GM12878 (cell line): ENCODE results near the gene SNX30. TPM values are rescaled to one million over a fixed set of nuclear protein-coding genes. Genes with fewer than 3 reads are reported as not detected.

Experiments used
- ATAC-seq: fragments of 200-7000 bp; cut with Tn5 transposase; 3 replicates; pipeline ENCODE4 v1.9.1; 2020; ENCODE audit warnings: mild to moderate bottlenecking, moderate library complexity
- BruUV-seq: library from RNA; stranded (reverse); fragments of 400-500 nt; replicated peaks from 2 replicates; lab custom pipeline; 2021; lab: Mats Ljungman, UMichigan
- CTCF ChIA-PET: fragments of 300-600 bp; sonication (Branson Sonifier 250); formaldehyde crosslinking; extraction: SDS; loops from one replicate; lab custom pipeline; 2021; ENCODE audit warnings: inconsistent platforms; lab: Yijun Ruan, JAX
- POLR2A ChIA-PET: fragments of 350-600 bp; formaldehyde crosslinking; extraction: SDS; loops from one replicate; lab custom pipeline; 2021; ENCODE audit warnings: inconsistent platforms; lab: Charles Lee
- RAD21 ChIA-PET: fragments of 300-600 bp; sonication (Branson Sonifier 250); formaldehyde crosslinking; loops from one replicate; lab custom pipeline; 2023; ENCODE audit warnings: antibody characterized with exemption; ENCODE audit not compliant: unreplicated experiment; lab: Charles Lee
- SMC1A ChIA-PET: fragments of 300-600 bp; sonication (Branson Sonifier 250); formaldehyde crosslinking; loops from one replicate; lab custom pipeline; 2023; ENCODE audit not compliant: unreplicated experiment, uncharacterized antibody; lab: Charles Lee
- DNase-seq: peaks from one replicate; pipeline ENCODE4 v3.0.0-alpha.2; 2011; ENCODE audit warnings: low read depth, low spot score
- FAIRE-seq: peaks from 3 replicates; lab custom pipeline; 2011; peaks lifted over from hg19 to GRCh38; lab: Jason Lieb, UNC
- H2AFZ ChIP-seq: 2 replicates; pipeline ENCODE4 v1.6.0; 2011; ENCODE audit warnings: low read depth, low read length, control low read depth; ENCODE audit not compliant: control insufficient read depth
- H3K27ac ChIP-seq: 2 replicates; pipeline ENCODE4 v1.5.1; 2011; ENCODE audit warnings: control low read depth; ENCODE audit not compliant: control insufficient read depth, insufficient read depth
- H3K27me3 ChIP-seq, 2 experiments: replicated peaks in 1 of 2; 2 replicates each; pipeline versions ENCODE4 v1.6.0 to v1.6.1; 2011; ENCODE audit warnings: low read length in 1 of 2; ENCODE audit not compliant: control insufficient read depth in 2 of 2, insufficient read depth in 2 of 2
- H3K36me3 ChIP-seq, 2 experiments: 2 replicates each; pipeline ENCODE4 v1.5.1; 2011; ENCODE audit warnings: low read length in 1 of 2; ENCODE audit not compliant: control insufficient read depth in 2 of 2, insufficient read depth in 2 of 2
- H3K4me1 ChIP-seq: 2 replicates; pipeline ENCODE4 v1.6.1; 2011; ENCODE audit warnings: mild to moderate bottlenecking, low read length, moderate library complexity, mixed read lengths; ENCODE audit not compliant: control insufficient read depth, insufficient read depth
- H3K4me2 ChIP-seq: 2 replicates; pipeline ENCODE4 v1.6.0; 2011; ENCODE audit warnings: control low read depth; ENCODE audit not compliant: control insufficient read depth, insufficient read depth
- H3K4me3 ChIP-seq: fragments of 200-600 bp; sonication (generic); 2 replicates; pipeline ENCODE4 v1.5.1; 2016
- H3K79me2 ChIP-seq: 2 replicates; pipeline ENCODE4 v1.6.0; 2011; ENCODE audit warnings: low read length; ENCODE audit not compliant: control insufficient read depth, insufficient read depth
- H3K9ac ChIP-seq: 2 replicates; pipeline ENCODE4 v1.8.0; 2011; ENCODE audit warnings: low read length, control low read depth, mixed read lengths; ENCODE audit not compliant: control insufficient read depth, insufficient read depth
- H3K9me3 ChIP-seq: replicated peaks from 3 replicates; pipeline ENCODE4 v1.5.1; 2011; ENCODE audit warnings: mild to moderate bottlenecking, low read length; ENCODE audit not compliant: control insufficient read depth, insufficient read depth
- H4K20me1 ChIP-seq: 2 replicates; pipeline ENCODE4 v1.6.0; 2011; ENCODE audit not compliant: control insufficient read depth, insufficient read depth
- EP300 ChIP-seq, 2 experiments: fragments of 150-350 bp in 1 of 2; IDR thresholded peaks; 2 replicates each; pipeline ENCODE4 v1.6.1; 2011 to 2012; ENCODE audit warnings: low read depth in 2 of 2, low read length in 2 of 2, borderline replicate concordance in 1 of 2, improper control_type of control experiment in 1 of 2, inconsistent platforms in 1 of 2; ENCODE audit not compliant: control insufficient read depth in 1 of 2
- NFIC ChIP-seq: IDR thresholded peaks from 2 replicates; pipeline ENCODE4 v1.6.1; 2012; ENCODE audit warnings: low read depth, mild to moderate bottlenecking, inconsistent platforms, low read length, moderate library complexity
- NRF1 ChIP-seq: conservative IDR thresholded peaks from 2 replicates; pipeline ENCODE4 v1.6.1; 2011; ENCODE audit warnings: mild to moderate bottlenecking, low read depth, low read length, improper control_type of control experiment
- POLR2AphosphoS2 ChIP-seq: IDR thresholded peaks from 2 replicates; pipeline ENCODE4 v1.6.1; 2011; ENCODE audit warnings: low read depth, mild to moderate bottlenecking, low read length, improper control_type of control experiment, moderate library complexity
- SMAD1 ChIP-seq: fragments of 450-650 bp; IDR thresholded peaks from 2 replicates; pipeline ENCODE4 v1.6.1; 2018; ENCODE audit warnings: mild to moderate bottlenecking, low read depth; ENCODE audit not compliant: partially characterized antibody
- YBX1 ChIP-seq: fragments of 450-650 bp; IDR thresholded peaks from 2 replicates; pipeline ENCODE4 v1.6.1; 2016; ENCODE audit warnings: antibody characterized with exemption
- ZNF274 ChIP-seq: IDR thresholded peaks from one replicate; pipeline ENCODE4 v1.8.0; 2011; ENCODE audit not compliant: insufficient read length, insufficient read depth
- ZSCAN29 ChIP-seq: fragments of 450-650 bp; IDR thresholded peaks from 2 replicates; pipeline ENCODE4 v1.6.1; 2017; ENCODE audit warnings: mild to moderate bottlenecking, moderate library complexity
- WGBS: methylation state at CpG from one replicate; pipeline ENCODE4 v1.1.6; 2016; ENCODE audit warnings: low lambda C conversion rate; ENCODE audit not compliant: insufficient replicate concordance, insufficient coverage; ENCODE audit errors: missing lambda C conversion rate; 5-methylcytosine and 5-hydroxymethylcytosine counted together
- in situ Hi-C: fragments of 300-500 bp; cut with MboI; formaldehyde crosslinking; loops from 9 replicates; pipeline ENCODE4 v1.14.3; 2018; ENCODE audit warnings: mixed read lengths
- intact Hi-C: fragments of 100-400 bp; cut with micrococcal nuclease; formaldehyde crosslinking; loops from one replicate; pipeline ENCODE4 v1.14.2; 2022; ENCODE audit not compliant: unreplicated experiment
- polyA plus RNA-seq, 11 experiments: library from polyadenylated mRNA; depleted of rRNA in 4 of 11; unstranded in 6 of 11; stranded (reverse) in 5 of 11; fragments of >200 nt; fragmentation: Nextera tagmentation in 4 of 11; fragmentation: Illumina TruSeq in 1 of 11; extraction: Ambion mirVana in 4 of 11; extraction: Trizol in 1 of 11; gene quantifications; 1 replicate in 1 of 11; 2 replicates in 10 of 11; pipeline versions ENCODE4 v1.2.1 to v1.2.3, GENCODE V29; 2011 to 2016; ENCODE audit warnings: inconsistent platforms in 2 of 11, missing spikeins in 2 of 11, low read depth in 1 of 11
- total RNA-seq, 4 experiments: library from RNA; depleted of rRNA in 3 of 4; stranded (reverse); fragments of >200 nt in 3 of 4; fragmentation: Illumina TruSeq in 1 of 4; extraction: Trizol in 1 of 4; gene quantifications; 2 replicates each; pipeline versions ENCODE4 v1.2.1 to v1.2.3, GENCODE V29; 2013 to 2021
- TF ChIP-seq, protein P1 (sequence below): fragments of 450-650 bp; IDR thresholded peaks from 2 replicates; pipeline ENCODE4 v1.6.1; 2017; ENCODE audit warnings: mild to moderate bottlenecking, low read depth, inconsistent platforms; ENCODE audit not compliant: poor library complexity, severe bottlenecking
- TF ChIP-seq, protein P2 (sequence below): fragments of 450-650 bp; formaldehyde crosslinking; IDR thresholded peaks from 2 replicates; pipeline ENCODE4 v1.4.0; 2020; ENCODE audit warnings: mild to moderate bottlenecking, moderate library complexity

The SNX30 gene
- total and polyA plus RNA-seq, 10 of the 15 experiments (the other 5 are each of a cell fraction or from before 2014, with no cell fraction given) = 0.53 to 4.0 (median 1.5) TPM

- H3K4me2 ChIP-seq = no peak overlapping the region
- no peak for ATAC-seq
- H3K27me3 ChIP-seq = peaks cover 0 to 3% of the 10 kb centered on the region in 2 experiments; a peak in 2 of 4 replicates
- no peak for FAIRE-seq
- TF ChIP-seq EP300 (IDR thresholded peaks at IDR 0.05; ENCODE audit: borderline replicate concordance in 1 of 2, control insufficient read depth in 1 of 2, low read depth in 2 of 2, low read length in 2 of 2) (no peak), SMAD1 (no peak), NFIC (no peak), YBX1 (no peak), ZSCAN29 (no peak), NRF1 (no peak), ZNF274 (no peak), POLR2AphosphoS2 (no peak)
- TF ChIP-seq, protein P1, sequence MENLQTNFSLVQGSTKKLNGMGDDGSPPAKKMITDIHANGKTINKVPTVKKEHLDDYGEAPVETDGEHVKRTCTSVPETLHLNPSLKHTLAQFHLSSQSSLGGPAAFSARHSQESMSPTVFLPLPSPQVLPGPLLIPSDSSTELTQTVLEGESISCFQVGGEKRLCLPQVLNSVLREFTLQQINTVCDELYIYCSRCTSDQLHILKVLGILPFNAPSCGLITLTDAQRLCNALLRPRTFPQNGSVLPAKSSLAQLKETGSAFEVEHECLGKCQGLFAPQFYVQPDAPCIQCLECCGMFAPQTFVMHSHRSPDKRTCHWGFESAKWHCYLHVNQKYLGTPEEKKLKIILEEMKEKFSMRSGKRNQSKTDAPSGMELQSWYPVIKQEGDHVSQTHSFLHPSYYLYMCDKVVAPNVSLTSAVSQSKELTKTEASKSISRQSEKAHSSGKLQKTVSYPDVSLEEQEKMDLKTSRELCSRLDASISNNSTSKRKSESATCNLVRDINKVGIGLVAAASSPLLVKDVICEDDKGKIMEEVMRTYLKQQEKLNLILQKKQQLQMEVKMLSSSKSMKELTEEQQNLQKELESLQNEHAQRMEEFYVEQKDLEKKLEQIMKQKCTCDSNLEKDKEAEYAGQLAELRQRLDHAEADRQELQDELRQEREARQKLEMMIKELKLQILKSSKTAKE = no peak
- TF ChIP-seq, protein P2, sequence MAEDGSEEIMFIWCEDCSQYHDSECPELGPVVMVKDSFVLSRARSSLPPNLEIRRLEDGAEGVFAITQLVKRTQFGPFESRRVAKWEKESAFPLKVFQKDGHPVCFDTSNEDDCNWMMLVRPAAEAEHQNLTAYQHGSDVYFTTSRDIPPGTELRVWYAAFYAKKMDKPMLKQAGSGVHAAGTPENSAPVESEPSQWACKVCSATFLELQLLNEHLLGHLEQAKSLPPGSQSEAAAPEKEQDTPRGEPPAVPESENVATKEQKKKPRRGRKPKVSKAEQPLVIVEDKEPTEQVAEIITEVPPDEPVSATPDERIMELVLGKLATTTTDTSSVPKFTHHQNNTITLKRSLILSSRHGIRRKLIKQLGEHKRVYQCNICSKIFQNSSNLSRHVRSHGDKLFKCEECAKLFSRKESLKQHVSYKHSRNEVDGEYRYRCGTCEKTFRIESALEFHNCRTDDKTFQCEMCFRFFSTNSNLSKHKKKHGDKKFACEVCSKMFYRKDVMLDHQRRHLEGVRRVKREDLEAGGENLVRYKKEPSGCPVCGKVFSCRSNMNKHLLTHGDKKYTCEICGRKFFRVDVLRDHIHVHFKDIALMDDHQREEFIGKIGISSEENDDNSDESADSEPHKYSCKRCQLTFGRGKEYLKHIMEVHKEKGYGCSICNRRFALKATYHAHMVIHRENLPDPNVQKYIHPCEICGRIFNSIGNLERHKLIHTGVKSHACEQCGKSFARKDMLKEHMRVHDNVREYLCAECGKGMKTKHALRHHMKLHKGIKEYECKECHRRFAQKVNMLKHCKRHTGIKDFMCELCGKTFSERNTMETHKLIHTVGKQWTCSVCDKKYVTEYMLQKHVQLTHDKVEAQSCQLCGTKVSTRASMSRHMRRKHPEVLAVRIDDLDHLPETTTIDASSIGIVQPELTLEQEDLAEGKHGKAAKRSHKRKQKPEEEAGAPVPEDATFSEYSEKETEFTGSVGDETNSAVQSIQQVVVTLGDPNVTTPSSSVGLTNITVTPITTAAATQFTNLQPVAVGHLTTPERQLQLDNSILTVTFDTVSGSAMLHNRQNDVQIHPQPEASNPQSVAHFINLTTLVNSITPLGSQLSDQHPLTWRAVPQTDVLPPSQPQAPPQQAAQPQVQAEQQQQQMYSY (CRISPR knock-in tag) = no peak
- DNase-seq = no peak
- no peaks in the 10 kb centered on the region for H3K4me1 ChIP-seq
- ChIA-PET POLR2A (no interaction called here), SMC1A (no interaction called here), CTCF (interaction anchor here (1.9 kb wide), 1 partner anchor 22 kb away, joined by 4 read pairs; no protein-coding TSS in a partner anchor), RAD21 (no interaction called here)
- H3K9ac ChIP-seq = no peak overlapping the region
- H2AFZ ChIP-seq = no peak overlapping the region
- H3K36me3 ChIP-seq = no peaks in the 10 kb centered on the region
- no peaks in the 10 kb centered on the region for H4K20me1 ChIP-seq
- intact Hi-C loops (no loop called here), in situ Hi-C loops (no loop called here)
- H3K27ac ChIP-seq = no peak overlapping the region
- no peak overlapping the region for H3K4me3 ChIP-seq
- no peaks in the 10 kb centered on the region for H3K9me3 ChIP-seq
- H3K79me2 ChIP-seq = no peaks in the 10 kb centered on the region
- 50% methylated on average over 1 of the region's 1 CpG for WGBS
- no TSS peak for BruUV-seq
Measured at GRCh38 chr9:112880650-112881049, 130.1 kb downstream of the SNX30 start.
